NCI-H345 treated with DMSO at 0.1 percent for 48 hours (cell line): ENCODE results near the gene SLC24A3.

Experiments used
- DNase-seq: peaks from one replicate; lab custom pipeline; 2025; ENCODE audit not compliant: unreplicated experiment; lab: John Stamatoyannopoulos, UW

The SLC24A3 gene

DNA sequence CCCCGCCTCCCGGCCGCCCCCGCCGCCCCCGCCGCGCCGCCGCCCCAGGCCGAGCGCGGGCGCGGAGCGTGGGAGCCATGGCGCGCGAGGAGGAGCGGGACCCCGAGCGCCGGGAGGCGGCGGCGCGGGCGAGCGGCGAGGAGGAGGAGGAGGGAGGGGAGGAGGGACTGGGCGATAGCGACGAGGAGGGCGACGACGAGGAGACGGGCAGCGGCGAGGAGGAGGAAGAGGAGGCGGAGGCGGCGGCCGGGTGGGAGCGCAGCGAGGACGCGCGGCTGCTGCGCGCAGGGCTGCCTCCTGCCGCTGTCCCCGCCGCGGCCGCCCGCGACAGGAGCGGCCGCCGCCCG lies at the start of gene SLC24A3:
Gene SLC24A3, plus strand, starts transcription at position 174 of the 347 bp plus-strand sequence.
- no peak for DNase-seq

- no peak for DNase-seq
Measured at GRCh38 chr20:19170148-19170547, 42.3 kb upstream of the SLC24A3 start.

DNA sequence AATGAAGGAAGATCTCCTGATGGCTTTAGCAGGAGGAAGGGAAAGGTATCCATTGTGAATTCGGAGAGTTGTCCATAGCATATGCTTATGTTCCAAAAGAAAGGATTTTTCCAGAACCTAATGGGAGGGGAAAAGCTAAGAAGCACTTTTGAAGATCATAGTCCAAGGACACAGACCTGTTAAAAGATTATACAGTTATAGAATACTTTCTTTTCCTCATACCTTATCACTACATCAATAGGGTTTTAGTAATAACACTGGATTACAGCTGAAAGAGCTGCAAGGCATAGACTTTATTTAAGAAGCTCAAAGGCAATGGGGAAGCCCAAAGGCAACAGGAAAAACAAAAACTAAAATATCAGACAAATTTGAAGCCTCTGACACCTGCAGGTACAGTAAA lies 39.8 kb upstream of the SLC24A3 start:
- DNase-seq, result no peak

DNA sequence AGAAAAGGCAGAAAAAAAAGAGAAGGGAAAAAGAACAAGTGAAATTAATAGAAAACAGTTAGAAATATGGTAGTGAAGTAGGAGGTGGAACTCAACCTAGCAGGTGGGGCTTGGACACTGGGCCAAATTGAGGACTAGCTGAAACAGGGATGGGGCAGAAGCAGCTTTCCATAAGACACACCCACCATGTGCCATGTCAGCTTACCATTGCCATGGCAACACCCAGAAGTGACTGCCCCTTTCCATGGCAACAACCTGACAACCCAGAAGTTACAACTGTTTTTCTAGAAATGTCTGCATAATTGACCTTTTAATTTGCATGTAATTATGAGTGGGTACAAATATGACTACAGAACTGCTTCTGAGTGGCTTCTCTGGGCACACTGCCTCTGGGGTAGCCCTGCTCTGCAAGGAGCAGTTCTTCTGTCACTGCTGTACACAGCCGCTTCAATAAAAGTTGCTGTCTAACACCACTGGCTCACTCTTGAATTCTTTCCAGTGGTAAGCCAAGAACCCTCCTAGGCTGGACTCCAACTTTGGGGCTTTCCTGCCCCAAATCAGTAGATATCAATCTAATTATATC lies 35.9 kb upstream of the SLC24A3 start:
- no peak for DNase-seq

- no peak for DNase-seq
Measured at GRCh38 chr20:19181552-19181951, 30.9 kb upstream of the SLC24A3 start.

DNA sequence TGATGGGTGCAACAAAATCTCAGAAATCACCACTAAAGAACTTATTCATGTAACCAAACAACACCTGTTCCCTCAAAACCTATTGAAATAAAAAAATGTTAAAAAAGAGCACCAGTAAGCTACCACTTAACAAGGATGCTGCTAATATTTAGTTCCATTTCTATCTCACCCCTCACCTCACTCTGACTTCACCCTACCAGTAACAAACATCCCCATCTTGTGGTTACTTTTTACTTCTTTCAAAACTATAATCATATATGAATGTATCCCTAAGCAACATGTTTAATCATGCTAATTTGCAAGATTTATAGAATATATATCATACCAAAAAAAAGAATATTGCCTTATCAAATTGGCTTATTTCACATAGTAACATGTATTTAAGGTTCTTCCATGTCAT lies 27.4 kb upstream of the SLC24A3 start:
- no peak for DNase-seq

- DNase-seq, result no peak
Measured at GRCh38 chr20:19193349-19193748, 19.1 kb upstream of the SLC24A3 start.

DNA sequence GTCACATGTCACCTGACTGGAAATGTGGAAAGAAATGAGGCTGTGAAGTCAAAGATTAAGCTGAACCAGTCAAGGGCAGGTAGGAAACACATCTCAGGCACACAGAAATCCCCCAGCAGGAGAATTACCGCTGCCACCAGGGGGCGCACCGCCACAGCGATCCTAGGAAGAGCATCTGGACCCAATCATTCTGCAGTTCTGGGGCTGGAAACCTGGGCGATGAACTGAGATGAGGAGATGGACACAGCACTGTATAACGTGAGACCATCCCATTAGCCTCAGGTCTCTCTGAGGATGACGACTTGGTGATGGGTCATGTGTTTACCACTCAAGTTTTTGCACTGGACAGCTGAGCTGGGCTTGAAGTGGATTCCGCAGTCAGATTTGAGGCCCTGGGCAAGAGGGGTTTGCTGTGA lies 6.5 kb upstream of the SLC24A3 start:
- peak; percentile 81 for DNase-seq

GRCh38 chr20:19207541-19207940 lies 4.9 kb upstream of the SLC24A3 start:
- DNase-seq, result no peak

DNA sequence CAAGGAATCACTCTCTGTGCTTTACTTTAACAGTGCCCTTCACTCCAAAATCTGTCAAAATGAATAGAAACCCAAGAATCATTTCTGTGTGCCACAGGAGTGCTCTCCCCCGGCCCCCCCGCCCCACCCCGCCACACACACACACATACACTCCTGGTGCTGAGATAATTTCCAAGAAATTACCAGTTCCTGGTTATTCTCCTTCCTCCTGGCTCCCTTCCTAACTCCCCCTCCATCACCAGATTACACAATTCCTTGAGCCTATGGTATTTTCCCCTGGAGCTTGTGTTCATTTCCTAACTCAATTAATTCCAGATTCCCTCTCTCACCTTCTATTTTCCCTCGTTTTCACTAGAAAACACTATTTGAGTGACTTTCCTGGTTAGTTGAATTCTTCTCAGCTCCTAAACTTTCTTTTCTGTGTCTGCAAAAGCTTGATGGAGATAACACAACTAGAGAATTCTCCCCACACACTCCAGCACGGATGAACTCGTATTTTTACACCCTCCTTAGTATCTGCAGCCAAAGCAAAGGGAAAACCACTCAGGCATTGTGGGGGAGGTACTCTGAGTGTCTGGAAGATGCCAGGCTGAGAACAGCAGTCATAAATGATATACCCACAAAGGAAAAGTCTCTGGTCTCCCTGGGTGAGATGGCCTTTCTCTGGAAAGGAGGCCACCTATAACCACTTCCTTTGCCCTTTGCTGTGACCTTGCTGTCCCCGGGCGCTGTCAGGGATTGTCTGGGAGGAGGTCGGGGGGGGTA lies 1.9 kb upstream of the SLC24A3 start:
- DNase-seq, result no peak

DNA sequence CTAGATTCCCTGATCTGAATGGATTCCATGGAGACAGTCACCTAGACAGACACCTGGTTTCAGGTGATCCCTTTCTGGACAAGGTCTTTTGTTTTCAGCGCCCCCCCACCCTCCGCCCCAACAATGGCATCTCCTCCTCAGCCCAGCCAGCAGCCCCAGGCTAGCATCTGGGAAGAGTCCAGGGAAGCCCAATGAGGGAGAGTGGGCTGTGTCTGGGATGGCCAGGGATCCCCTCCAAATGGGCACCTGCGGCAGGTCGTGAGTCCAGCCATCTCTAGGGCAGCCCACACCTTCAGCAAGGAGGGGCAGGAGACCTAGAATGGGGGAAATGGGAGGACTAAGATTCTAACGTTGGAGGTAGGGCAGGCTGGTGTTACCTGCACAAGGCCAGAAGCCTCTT lies 1.2 kb upstream of the SLC24A3 start:
- no peak for DNase-seq

DNA sequence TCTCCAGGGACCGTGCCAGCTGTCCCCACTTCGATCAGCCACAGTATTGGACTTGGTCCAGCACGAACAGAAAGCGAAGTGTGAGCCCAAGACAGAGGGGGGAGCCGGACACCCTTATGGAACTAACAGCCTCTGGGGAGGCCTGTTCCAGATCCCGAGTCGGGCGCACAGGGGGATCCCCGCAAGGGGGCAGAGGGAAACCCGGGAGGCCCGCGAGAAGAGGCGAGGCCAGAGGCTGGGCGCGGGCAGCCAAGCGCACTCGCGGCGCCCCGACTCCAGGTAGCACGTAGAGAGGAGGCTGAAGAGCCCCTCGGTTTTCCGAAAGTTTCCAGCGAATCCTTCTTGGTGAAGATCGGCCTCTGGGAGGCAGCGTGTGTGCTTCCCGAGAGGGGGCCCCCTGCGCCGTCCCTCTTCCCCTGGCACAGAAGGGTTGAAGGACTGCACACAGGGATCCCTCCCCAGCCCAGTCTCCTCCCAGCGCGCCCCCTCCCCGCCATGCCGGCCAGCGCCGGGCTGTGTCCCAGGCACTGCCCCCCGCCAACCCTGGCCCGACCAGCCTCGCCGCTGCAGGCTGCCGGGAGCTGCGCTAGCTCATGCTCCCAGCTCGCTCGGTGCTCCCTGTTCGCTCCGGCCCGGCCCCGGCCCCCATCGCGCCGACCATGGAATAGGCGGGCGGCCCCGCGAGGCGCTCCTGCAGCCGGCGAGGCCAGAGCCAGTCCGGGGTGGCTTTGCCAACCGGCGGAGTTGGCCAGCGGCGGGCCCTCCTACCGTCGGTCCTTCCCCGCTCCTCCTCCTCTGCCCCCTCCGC lies 577 bp upstream of the SLC24A3 start:
- DNase-seq, result peak; percentile 27

DNA sequence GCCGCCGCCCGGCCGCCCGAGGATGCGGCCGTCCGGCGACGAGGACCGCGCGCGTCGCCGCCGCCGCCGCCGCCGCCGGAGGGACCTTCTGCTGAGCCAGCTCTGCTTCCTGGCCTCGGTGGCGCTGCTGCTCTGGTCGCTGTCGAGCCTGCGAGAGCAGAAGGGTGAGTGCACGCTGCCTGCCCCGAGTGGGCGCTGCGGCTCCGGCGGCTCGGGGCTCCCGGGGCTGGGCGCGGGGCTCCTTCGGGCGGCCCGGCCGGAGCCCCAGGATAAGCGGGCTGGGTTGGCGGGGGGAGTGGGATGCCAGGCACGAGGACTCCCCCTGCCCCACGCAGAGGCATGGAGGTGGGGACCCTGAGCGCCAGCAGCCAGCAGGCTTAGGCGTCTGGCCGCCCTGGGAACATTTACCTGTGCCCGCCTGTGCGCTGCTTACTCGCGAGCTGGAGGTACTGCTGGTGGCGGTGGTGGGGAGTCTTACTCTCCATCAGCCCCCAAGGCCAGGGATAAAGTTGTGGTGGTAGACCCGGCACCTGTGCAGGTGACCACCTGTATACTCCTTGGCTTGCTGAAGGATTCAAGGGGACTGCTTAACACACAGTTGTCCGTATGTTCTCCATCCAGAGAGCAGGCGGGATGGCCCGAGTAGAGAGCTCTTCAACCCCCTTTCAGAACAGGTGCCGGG lies 520 bp downstream of the SLC24A3 start:
- peak; percentile 33 for DNase-seq

GRCh38 chr20:19213946-19214490 lies 1.6 kb downstream of the SLC24A3 start:
- no peak for DNase-seq

DNA sequence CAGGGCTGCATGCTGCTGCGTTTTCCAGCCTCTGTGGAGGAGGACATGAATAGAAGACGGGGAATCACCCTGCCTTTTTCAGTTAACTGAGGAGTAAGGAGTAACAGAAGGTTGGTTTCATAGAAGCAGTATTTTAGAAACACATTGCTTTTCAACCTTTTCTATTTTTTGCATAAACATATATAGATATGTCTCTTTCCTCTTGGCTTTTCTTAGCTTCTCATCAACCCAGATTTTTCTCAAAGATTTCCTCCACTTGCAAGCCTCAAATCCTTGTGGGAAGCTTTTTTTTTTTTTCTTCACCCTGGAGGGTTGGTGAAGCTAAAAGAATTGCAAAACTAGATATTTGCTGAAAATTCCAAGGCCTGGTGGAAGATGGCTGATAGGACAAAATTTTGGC lies 6.0 kb downstream of the SLC24A3 start:
- no peak for DNase-seq

GRCh38 chr20:19222520-19223040 lies 10.1 kb downstream of the SLC24A3 start:
- no peak for DNase-seq

DNA sequence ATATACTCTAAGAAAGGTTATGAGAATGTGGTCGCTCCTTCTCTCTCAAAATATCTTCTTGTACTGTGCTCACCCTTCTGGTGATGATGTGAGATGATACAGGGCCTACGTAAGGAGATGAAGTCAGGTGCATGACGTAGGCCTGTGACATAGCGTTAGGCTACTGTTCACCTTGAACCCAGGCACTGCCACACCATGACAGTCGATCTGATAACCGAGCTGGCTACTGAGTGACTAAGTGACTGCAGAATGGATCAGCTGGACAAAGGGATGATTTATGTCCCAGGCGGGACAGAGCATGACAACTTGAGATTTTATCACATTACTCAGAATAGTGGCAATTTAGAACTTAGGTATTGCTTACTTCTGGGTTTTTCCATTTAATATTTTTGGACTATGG lies 11.2 kb downstream of the SLC24A3 start:
- no peak for DNase-seq

DNA sequence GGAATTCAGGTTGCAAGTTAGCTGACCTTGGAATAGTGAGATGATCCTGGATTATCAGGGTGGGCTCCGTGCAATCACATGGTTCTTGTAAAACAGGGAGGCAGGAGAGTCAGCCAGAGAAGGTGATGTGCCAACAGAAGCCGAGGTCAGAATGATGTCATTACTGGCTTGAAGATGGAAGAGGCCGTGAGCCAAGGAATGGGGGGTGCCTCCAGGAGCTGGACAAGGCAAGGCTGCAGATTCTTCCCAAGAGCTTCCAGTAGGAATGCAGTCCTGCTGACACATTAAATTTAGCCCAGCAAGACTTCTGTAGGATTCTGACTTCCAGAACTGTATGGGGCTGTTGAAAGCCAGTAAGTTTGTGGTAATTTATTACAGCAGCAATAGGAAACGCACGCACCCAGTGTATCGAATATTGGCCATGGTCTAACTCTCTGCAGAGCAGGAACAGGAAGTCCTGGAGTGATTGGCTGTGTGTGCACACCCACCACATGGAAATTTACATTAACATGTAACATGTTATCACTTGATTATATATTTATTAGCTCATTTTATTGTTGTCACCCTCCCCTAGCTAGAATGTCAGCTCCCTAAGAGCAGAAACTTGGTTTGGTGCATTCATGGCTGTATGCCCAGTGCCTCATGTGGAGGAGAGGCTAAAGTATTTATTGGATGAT lies 19.1 kb downstream of the SLC24A3 start:
- DNase-seq, result no peak

DNA sequence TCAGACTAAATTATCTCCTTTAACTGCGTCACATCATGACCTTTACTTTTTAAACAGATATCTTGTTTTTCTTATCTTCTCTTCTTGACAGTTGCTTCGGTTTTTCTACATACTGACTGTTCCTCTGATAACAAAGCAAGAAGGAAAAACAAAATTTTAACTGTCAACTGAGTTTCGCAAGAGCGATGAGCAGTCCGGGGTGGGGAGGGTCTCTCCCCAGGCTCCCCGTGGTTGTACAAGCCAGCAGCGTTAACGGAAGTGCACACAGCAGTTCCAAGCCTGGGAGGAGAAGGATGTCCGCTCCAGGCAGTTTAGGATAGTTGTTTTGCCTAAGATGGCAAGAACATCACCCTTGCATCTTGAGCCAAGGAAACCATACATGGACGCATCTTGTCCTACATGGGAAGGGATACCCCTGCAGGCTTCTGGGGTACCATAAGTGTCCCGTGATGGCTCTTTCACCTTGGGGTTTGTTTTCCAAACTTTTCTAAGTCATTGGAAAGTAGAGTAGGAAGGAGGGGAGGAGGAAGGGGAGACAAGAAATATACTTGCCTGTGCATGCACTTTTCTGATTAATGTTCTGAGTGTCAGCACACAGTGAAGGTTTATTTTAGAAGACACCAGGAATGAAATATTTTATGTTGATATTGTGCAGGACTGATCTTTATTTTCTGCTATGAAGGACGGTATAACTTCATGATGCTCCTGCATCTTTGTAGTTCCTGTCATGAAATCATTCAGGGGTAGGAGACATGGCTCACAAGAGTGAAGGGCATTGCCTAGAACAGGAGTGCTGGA lies 20.8 kb downstream of the SLC24A3 start:
- DNase-seq, result no peak
